Stomach (tissue), 4 donors: ENCODE results near the gene TBX10.
"Not testable (repeated sequence)": the region's sequence is repeated elsewhere in the genome, so short reads cannot be mapped to it uniquely, and the experiment has no call there.

ENCODE experiments used
- CTCF ChIP-seq, 7 experiments: fragments of 450-650 bp in 4 of 7; fragments of 200-600 bp in 3 of 7; sonication (generic) in 3 of 7; IDR thresholded peaks; one replicate each; pipeline ENCODE4 v1.5.1; 2016 to 2019; ENCODE audit warnings: antibody characterized with exemption in 7 of 7, control low read depth in 2 of 7, mild to moderate bottlenecking in 1 of 7
- EP300 ChIP-seq: sonication (generic); formaldehyde crosslinking; IDR thresholded peaks from one replicate; pipeline ENCODE4 v1.6.1; 2017; ENCODE audit warnings: antibody characterized with exemption

- not testable (repeated sequence) for TF ChIP-seq CTCF (IDR thresholded peaks at IDR 0.05); EP300
These were observed 17.6 kb downstream of the TBX10 start for GRCh38 chr11:67621928-67622327.
